ENCODE results near the gene ZFTA.

Gene ZFTA

GRCh38 chr11:63791495-63792167, 23.1 kb upstream of the ZFTA start:
- H3K27ac ChIP-seq = no peak overlapping the region
- H3K27me3 ChIP-seq = no peaks in the 10 kb centered on the region
- DNase-seq = no peak
- no peak overlapping the region for H3K4me3 ChIP-seq
- TF ChIP-seq, protein P1, sequence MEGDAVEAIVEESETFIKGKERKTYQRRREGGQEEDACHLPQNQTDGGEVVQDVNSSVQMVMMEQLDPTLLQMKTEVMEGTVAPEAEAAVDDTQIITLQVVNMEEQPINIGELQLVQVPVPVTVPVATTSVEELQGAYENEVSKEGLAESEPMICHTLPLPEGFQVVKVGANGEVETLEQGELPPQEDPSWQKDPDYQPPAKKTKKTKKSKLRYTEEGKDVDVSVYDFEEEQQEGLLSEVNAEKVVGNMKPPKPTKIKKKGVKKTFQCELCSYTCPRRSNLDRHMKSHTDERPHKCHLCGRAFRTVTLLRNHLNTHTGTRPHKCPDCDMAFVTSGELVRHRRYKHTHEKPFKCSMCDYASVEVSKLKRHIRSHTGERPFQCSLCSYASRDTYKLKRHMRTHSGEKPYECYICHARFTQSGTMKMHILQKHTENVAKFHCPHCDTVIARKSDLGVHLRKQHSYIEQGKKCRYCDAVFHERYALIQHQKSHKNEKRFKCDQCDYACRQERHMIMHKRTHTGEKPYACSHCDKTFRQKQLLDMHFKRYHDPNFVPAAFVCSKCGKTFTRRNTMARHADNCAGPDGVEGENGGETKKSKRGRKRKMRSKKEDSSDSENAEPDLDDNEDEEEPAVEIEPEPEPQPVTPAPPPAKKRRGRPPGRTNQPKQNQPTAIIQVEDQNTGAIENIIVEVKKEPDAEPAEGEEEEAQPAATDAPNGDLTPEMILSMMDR (IDR thresholded peaks at IDR 0.05) = no peak
- no peaks in the 10 kb centered on the region for H3K4me1 ChIP-seq
- intact Hi-C loops (cut with DNase I; ENCODE audit: low total_unique reads) = no loop called here
- peaks cover 0 to 21% (median 10%) of the 10 kb centered on the region in 3 donors for H3K9me3 ChIP-seq
- H3K36me3 ChIP-seq = no peaks in the 10 kb centered on the region

DNA sequence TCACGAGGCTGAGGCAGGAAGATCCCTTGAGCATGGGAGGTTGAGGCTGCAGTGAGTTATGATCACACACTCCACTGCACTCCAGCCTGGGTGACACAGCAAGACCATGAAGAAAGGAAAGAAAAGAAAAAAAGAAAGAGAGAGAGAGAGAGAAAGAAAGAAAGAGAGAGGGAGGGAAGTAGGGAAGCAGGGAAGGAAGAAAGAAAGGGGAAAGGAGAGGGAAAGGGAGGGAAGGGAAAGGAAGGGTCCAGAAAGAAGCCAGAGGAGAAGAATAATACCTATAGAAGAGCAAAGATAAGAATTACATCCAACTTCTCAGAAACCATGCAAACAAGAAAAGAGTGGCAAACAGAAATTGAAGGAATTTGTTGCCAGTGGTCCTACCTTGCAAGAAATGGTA, 17.2 kb upstream of the ZFTA start:
- Histone ChIP-seq H3K4me3 (no peak overlapping the region), H3K36me3 (no peaks in the 10 kb centered on the region), H3K27ac (no peak overlapping the region), H3K27me3 (no peaks in the 10 kb centered on the region), H3K4me1 (no peaks in the 10 kb centered on the region), H3K9me3 (peaks cover 0 to 3% (median under 1%) of the 10 kb centered on the region in 3 donors)
- no peak for DNase-seq
- TF ChIP-seq, protein P1 (IDR thresholded peaks at IDR 0.05) = no peak
- intact Hi-C loops (cut with DNase I; ENCODE audit: low total_unique reads) = no loop called here

- no peak for DNase-seq
- TF ChIP-seq, protein P1 (IDR thresholded peaks at IDR 0.05) = no peak
- Histone ChIP-seq H3K9me3 (no peaks in the 10 kb centered on the region), H3K27ac (no peak overlapping the region), H3K4me1 (no peaks in the 10 kb centered on the region), H3K4me3 (no peak overlapping the region), H3K27me3 (no peaks in the 10 kb centered on the region), H3K36me3 (no peaks in the 10 kb centered on the region)
- intact Hi-C loops (cut with DNase I; ENCODE audit: low total_unique reads) = no loop called here
Measured at GRCh38 chr11:63783925-63784592, 15.5 kb upstream of the ZFTA start.

DNA sequence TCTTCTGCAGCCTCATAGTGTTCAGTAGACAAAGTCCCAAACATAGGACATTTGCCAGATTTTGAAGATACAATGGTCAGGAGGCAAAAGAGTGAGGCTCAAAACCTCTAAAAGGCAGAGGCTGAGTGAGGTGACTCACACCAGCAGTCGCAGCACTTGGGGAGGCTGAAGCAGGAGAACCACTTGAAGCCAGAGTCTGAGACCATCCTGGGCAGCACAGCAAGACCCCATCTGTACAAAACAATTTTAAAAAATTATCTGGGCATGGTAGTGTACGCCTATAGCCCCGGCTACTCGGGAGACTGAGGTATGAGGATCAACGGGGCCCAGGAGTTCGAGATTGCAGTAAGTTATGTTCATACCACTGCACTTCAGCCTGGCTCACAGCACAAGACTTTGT, 14.2 kb upstream of the ZFTA start:
- no peaks in the 10 kb centered on the region for H3K27me3 ChIP-seq
- no peak for DNase-seq
- intact Hi-C loops (cut with DNase I; ENCODE audit: low total_unique reads) = no loop called here
- no peak overlapping the region for H3K4me3 ChIP-seq
- H3K9me3 ChIP-seq = no peaks in the 10 kb centered on the region
- no peak overlapping the region for H3K27ac ChIP-seq
- no peaks in the 10 kb centered on the region for H3K4me1 ChIP-seq
- no peaks in the 10 kb centered on the region for H3K36me3 ChIP-seq
- TF ChIP-seq, protein P1 (IDR thresholded peaks at IDR 0.05) = no peak

- intact Hi-C loops (cut with DNase I; ENCODE audit: low total_unique reads) = no loop called here
- Histone ChIP-seq H3K27ac (no peak overlapping the region), H3K9me3 (no peaks in the 10 kb centered on the region), H3K27me3 (no peaks in the 10 kb centered on the region), H3K4me1 (no peaks in the 10 kb centered on the region), H3K36me3 (no peaks in the 10 kb centered on the region), H3K4me3 (no peak overlapping the region)
- DNase-seq = no peak
- TF ChIP-seq, protein P1 (IDR thresholded peaks at IDR 0.05) = no peak
Measured at GRCh38 chr11:63779039-63779438, 10.5 kb upstream of the ZFTA start.

Measured in tibial artery (tissue), 4 donors.